Subcutaneous abdominal adipose tissue (tissue), 5 donors: ENCODE data around the gene HDAC10.

Experiments used
- H3K27ac ChIP-seq: one replicate; pipeline ENCODE4 v1.7.0; 2013; ENCODE audit warnings: low read depth, mild to moderate bottlenecking, inconsistent platforms, low read length, moderate library complexity
- H3K27me3 ChIP-seq, 5 donors: one replicate each; pipeline ENCODE4 v1.7.0; 2013; ENCODE audit warnings: low read length in 5 of 5, inconsistent platforms in 1 of 5; ENCODE audit not compliant: control insufficient read depth in 5 of 5, insufficient read depth in 4 of 5
- H3K36me3 ChIP-seq, 5 donors: one replicate each; pipeline ENCODE4 v1.7.0; 2013; ENCODE audit warnings: low read length in 5 of 5; ENCODE audit not compliant: control insufficient read depth in 5 of 5, insufficient read depth in 5 of 5
- H3K4me1 ChIP-seq, 5 donors: one replicate each; pipeline ENCODE4 v1.7.0; 2013; ENCODE audit warnings: low read length in 5 of 5, mild to moderate bottlenecking in 3 of 5, moderate library complexity in 1 of 5; ENCODE audit not compliant: control insufficient read depth in 5 of 5, insufficient read depth in 5 of 5
- H3K4me3 ChIP-seq, 5 donors: one replicate each; pipeline ENCODE4 v1.7.0; 2013; ENCODE audit warnings: low read length in 5 of 5, low read depth in 1 of 5
- H3K9ac ChIP-seq, 5 donors: one replicate each; pipeline ENCODE4 v1.7.0; 2013; ENCODE audit warnings: low read length in 5 of 5, mild to moderate bottlenecking in 4 of 5, moderate library complexity in 3 of 5
- H3K9me3 ChIP-seq, 5 donors: one replicate each; pipeline ENCODE4 v1.7.0; 2013; ENCODE audit warnings: low read length in 5 of 5; ENCODE audit not compliant: control insufficient read depth in 5 of 5
- donor health status: healthy.
- donor health status: healthy.
- donor health status: healthy.
- donor health status: healthy.
- donor health status: healthy.

Gene HDAC10

DNA sequence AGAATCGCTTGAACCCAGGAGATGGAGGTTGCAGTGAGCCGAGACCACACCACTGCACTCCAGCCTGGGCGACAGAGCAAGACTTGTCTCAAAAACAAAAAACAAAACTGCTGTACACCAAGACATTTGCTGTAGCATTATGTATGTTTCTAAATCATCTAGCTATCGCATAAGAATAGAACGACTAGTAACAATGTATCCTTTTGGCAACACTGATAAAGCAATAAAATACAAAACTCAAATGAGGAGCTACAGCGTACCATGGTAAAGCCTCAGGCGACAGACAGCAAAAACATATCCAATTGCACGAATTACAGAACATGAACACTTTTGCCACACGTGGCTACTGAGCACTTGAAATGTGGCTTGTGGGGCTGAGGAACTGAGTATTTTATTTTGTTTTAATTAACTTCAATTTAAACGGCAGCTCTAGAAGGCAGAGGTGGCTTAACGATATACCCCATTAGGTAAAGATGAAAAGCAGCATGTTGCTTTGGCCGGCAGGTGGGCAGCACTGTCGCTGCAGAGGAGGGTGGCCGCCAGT, 8.6 kb downstream of the HDAC10 start:
- peaks cover 0 to 39% (median 23%) of the 10 kb centered on the region in 5 donors for H3K36me3 ChIP-seq
- no peaks in the 10 kb centered on the region for H3K9me3 ChIP-seq
- no peaks in the 10 kb centered on the region for H3K27me3 ChIP-seq
- no peak overlapping the region for H3K27ac ChIP-seq
- peak overlapping the region; percentile 40 to 69 (median 66) for H3K9ac ChIP-seq
- H3K4me1 ChIP-seq: peaks cover 5 to 54% (median 48%) of the 10 kb centered on the region in 5 donors
- H3K4me3 ChIP-seq: peak overlapping the region; percentile 38 to 99 (median 67)

DNA sequence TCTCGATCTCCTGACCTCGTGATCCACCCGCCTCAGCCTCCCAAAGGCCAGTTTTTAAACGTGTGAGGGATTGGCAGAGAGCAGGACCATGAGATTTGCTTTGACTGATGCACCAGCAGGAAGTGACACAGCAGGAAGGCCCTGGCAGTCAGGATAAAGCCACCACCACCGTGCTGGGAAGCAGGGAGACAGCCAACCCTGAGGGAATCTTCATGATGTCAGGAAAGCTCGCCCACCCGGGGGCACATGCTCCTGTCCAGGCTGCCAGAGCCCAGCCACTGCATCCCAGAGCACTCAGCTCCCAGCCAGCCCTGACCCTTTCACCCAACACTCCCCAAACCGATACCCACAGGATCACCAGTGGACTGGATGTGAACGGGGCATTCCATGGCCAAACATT, 12.3 kb downstream of the HDAC10 start:
- H3K4me1 ChIP-seq: peaks cover 5 to 32% (median 28%) of the 10 kb centered on the region in 5 donors
- no peak overlapping the region for H3K4me3 ChIP-seq
- H3K27me3 ChIP-seq: no peaks in the 10 kb centered on the region
- no peak overlapping the region for H3K9ac ChIP-seq
- H3K9me3 ChIP-seq: no peaks in the 10 kb centered on the region
- peaks cover 0 to 38% (median 30%) of the 10 kb centered on the region in 5 donors for H3K36me3 ChIP-seq
- no peak overlapping the region for H3K27ac ChIP-seq

DNA sequence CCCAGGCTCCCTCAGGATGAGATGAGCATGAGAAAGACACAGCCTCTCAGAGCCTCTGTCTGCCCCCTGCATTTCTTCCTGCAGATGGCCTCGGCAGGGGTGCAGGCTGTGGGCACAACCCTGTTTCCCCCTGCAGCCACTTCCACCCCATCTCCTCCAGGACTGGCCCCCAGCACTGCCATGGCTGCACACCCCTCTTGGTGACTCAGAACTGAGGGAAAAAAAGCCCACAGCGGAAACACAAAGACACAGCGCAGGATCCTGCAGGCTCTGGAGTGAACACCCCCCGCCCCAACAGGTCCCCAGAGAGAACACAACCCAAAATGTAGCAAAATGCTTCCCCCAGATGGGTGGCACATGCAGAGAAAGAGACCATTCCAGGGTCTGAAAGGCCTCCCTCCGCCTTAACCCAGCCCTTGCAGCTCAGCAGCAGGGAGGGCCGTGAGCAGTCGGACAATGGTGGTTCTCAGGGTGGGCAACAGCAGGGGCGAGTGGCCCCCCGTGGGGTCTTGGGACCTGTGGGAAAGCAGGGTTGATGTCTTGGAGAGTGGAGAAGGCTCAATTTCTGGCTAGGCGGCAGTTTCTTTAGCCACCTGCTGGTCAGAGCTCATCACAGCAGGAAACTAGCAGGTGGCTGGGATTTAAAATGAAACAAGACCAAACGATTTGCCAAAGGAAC, 14.2 kb downstream of the HDAC10 start:
- Histone ChIP-seq H3K9me3 (no peaks in the 10 kb centered on the region), H3K4me1 (peaks cover 2 to 14% (median 12%) of the 10 kb centered on the region in 5 donors), H3K9ac (peak overlapping the region in 1 of 5 donors; percentile 23), H3K27ac (no peak overlapping the region), H3K4me3 (no peak overlapping the region), H3K27me3 (no peaks in the 10 kb centered on the region), H3K36me3 (peaks cover 0 to 57% (median 43%) of the 10 kb centered on the region in 5 donors)

GRCh38 chr22:50233223-50233622, 17.8 kb downstream of the HDAC10 start:
- H3K9ac ChIP-seq: no peak overlapping the region
- H3K36me3 ChIP-seq: peaks cover 0 to 56% (median 44%) of the 10 kb centered on the region in 5 donors
- H3K27me3 ChIP-seq: no peaks in the 10 kb centered on the region
- no peak overlapping the region for H3K27ac ChIP-seq
- H3K9me3 ChIP-seq: no peaks in the 10 kb centered on the region
- H3K4me1 ChIP-seq: no peaks in the 10 kb centered on the region
- no peak overlapping the region for H3K4me3 ChIP-seq

DNA sequence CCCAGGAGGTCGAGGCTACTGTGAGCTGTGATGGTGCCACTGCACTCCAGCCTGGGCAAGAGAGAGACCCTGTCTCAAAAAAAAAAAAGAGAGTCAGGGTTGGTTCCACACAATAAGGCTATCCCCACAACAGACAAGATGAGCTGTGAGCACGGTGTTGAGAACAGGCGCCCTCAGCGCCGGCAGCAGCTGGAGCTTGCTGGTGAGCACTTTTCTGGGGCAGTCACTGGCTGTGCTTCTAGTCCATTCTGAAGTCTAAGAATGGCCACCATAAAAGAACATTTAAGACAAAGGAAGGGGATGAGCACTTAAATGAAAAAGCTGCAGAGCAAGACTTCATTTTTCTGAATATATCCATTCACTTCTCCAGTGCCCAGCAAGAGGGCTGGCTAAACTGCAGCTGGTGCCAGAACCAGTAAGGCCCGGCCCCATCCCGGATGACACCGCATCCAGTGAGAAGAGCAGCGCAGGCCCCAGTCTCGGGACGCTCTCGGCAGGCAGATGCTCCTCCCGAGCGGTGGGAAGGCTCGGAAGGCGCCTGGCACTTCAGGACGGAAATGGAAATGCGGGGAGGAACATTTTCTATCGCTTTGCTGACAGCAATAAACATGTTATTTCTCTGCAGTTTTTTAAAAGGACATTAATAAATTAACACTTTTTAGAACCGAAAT, 18.4 kb downstream of the HDAC10 start:
- Histone ChIP-seq H3K4me3 (no peak overlapping the region), H3K9ac (no peak overlapping the region), H3K4me1 (no peaks in the 10 kb centered on the region), H3K9me3 (no peaks in the 10 kb centered on the region), H3K27ac (no peak overlapping the region), H3K27me3 (no peaks in the 10 kb centered on the region), H3K36me3 (peaks cover 0 to 59% (median 46%) of the 10 kb centered on the region in 5 donors)

DNA sequence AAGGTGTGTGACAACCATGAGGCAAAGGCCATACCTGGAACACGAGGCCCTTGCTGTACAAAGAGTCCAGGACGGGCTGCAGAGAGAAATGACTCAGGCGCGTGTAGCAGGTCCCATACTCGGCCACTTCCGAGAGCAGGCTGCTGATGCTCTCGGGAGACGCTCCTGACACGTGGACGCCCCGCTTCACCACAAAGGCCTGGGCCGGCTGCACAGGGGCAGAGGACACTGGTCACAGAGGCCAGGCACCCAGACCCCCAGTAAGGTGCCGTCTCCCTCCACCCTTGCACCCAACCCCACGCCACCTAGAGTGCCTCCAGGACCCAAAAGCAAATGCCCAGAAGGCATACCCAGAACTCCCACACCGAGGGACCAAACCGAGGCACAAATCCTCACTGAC, 21.7 kb downstream of the HDAC10 start:
- no peak overlapping the region for H3K9ac ChIP-seq
- H3K27ac ChIP-seq: no peak overlapping the region
- peaks cover 0 to 74% (median 58%) of the 10 kb centered on the region in 5 donors for H3K36me3 ChIP-seq
- no peaks in the 10 kb centered on the region for H3K9me3 ChIP-seq
- no peak overlapping the region for H3K4me3 ChIP-seq
- H3K4me1 ChIP-seq: no peaks in the 10 kb centered on the region
- no peaks in the 10 kb centered on the region for H3K27me3 ChIP-seq

- Histone ChIP-seq H3K27me3 (no peaks in the 10 kb centered on the region), H3K36me3 (peaks cover 0 to 77% (median 66%) of the 10 kb centered on the region in 5 donors), H3K4me3 (no peak overlapping the region), H3K4me1 (no peaks in the 10 kb centered on the region), H3K9ac (no peak overlapping the region), H3K27ac (no peak overlapping the region), H3K9me3 (no peaks in the 10 kb centered on the region)
These were observed 22.7 kb downstream of the HDAC10 start for GRCh38 chr22:50228366-50228765.

GRCh38 chr22:50227579-50228215, 23.4 kb downstream of the HDAC10 start:
- no peaks in the 10 kb centered on the region for H3K9me3 ChIP-seq
- no peaks in the 10 kb centered on the region for H3K27me3 ChIP-seq
- no peak overlapping the region for H3K4me3 ChIP-seq
- H3K36me3 ChIP-seq: peaks cover 0 to 77% (median 66%) of the 10 kb centered on the region in 5 donors
- no peak overlapping the region for H3K9ac ChIP-seq
- no peak overlapping the region for H3K27ac ChIP-seq
- H3K4me1 ChIP-seq: no peaks in the 10 kb centered on the region

- Histone ChIP-seq H3K27ac (no peak overlapping the region), H3K4me1 (no peaks in the 10 kb centered on the region), H3K9me3 (no peaks in the 10 kb centered on the region), H3K4me3 (no peak overlapping the region), H3K9ac (no peak overlapping the region), H3K27me3 (no peaks in the 10 kb centered on the region), H3K36me3 (peaks cover 0 to 77% (median 67%) of the 10 kb centered on the region in 5 donors)
These were observed 24.2 kb downstream of the HDAC10 start for GRCh38 chr22:50226875-50227165.
